Neutrophil (primary cell): ENCODE data around the gene GRIN2A.

Experiments used
- H3K27ac ChIP-seq: fragments of 200-600 bp; sonication (generic); 2 replicates; pipeline ENCODE4 v1.5.1; 2016; ENCODE audit warnings: mild to moderate bottlenecking, moderate library complexity
- H3K27me3 ChIP-seq: fragments of 200-600 bp; sonication (generic); 2 replicates; pipeline ENCODE4 v1.6.0; 2016; ENCODE audit warnings: mild to moderate bottlenecking
- H3K36me3 ChIP-seq: fragments of 200-600 bp; sonication (generic); 2 replicates; pipeline ENCODE4 v1.5.1; 2017
- H3K4me1 ChIP-seq, 2 experiments: fragments of 200-600 bp in 1 of 2; sonication (generic) in 1 of 2; 1 replicate in 1 of 2; 2 replicates in 1 of 2; pipeline versions ENCODE4 v1.5.1 to v1.6.1; 2013 to 2016; ENCODE audit warnings: low read depth in 1 of 2, low read length in 1 of 2, mild to moderate bottlenecking in 1 of 2, moderate library complexity in 1 of 2; ENCODE audit not compliant: control insufficient read depth in 1 of 2, insufficient read depth in 1 of 2
- H3K4me3 ChIP-seq, 2 experiments: fragments of 200-600 bp in 1 of 2; sonication (generic) in 1 of 2; 1 replicate in 1 of 2; 2 replicates in 1 of 2; pipeline ENCODE4 v1.5.1; 2013 to 2016; ENCODE audit warnings: low read depth in 1 of 2, low read length in 1 of 2, mild to moderate bottlenecking in 1 of 2, moderate library complexity in 1 of 2
- H3K9me3 ChIP-seq: fragments of 200-600 bp; sonication (generic); 2 replicates; pipeline ENCODE4 v1.5.1; 2016
- TF ChIP-seq, protein P1 (sequence below): fragments of 200-600 bp; sonication (generic); IDR thresholded peaks from 2 replicates; pipeline ENCODE4 v1.5.1; 2016; ENCODE audit warnings: antibody characterized with exemption

The GRIN2A gene

DNA sequence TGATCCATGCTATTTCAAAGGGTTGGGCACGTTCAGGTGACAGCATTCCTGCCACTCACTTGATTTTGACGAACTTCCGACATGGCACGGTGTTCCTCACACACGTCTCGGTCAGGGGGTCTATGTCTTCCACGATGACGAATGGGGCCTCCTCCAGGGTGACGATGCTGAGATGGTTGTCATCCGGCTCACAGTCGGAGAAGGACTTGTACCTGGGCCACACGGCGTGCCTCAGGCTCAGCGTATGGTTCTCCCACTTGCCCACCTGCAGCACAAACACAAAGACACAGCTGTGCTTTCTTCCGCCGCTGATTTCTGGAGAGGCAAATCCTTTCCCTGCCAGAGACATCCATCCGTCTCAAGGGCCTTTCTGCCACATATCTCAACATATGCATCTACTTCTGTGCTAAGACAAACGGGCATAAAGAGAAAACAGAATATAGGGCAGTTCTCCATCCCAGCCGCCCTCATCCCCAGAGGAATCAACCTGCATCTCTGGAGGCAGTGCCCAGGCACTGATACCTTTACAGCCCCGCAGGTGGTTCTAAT lies 332.5 kb downstream of the GRIN2A start:
- Histone ChIP-seq H3K4me3 (no peak overlapping the region), H3K4me1 (no peaks in the 10 kb centered on the region), H3K36me3 (no peaks in the 10 kb centered on the region), H3K27ac (no peak overlapping the region), H3K9me3 (no peaks in the 10 kb centered on the region), H3K27me3 (no peaks in the 10 kb centered on the region)
- TF ChIP-seq, protein P1, sequence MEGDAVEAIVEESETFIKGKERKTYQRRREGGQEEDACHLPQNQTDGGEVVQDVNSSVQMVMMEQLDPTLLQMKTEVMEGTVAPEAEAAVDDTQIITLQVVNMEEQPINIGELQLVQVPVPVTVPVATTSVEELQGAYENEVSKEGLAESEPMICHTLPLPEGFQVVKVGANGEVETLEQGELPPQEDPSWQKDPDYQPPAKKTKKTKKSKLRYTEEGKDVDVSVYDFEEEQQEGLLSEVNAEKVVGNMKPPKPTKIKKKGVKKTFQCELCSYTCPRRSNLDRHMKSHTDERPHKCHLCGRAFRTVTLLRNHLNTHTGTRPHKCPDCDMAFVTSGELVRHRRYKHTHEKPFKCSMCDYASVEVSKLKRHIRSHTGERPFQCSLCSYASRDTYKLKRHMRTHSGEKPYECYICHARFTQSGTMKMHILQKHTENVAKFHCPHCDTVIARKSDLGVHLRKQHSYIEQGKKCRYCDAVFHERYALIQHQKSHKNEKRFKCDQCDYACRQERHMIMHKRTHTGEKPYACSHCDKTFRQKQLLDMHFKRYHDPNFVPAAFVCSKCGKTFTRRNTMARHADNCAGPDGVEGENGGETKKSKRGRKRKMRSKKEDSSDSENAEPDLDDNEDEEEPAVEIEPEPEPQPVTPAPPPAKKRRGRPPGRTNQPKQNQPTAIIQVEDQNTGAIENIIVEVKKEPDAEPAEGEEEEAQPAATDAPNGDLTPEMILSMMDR = no peak

DNA sequence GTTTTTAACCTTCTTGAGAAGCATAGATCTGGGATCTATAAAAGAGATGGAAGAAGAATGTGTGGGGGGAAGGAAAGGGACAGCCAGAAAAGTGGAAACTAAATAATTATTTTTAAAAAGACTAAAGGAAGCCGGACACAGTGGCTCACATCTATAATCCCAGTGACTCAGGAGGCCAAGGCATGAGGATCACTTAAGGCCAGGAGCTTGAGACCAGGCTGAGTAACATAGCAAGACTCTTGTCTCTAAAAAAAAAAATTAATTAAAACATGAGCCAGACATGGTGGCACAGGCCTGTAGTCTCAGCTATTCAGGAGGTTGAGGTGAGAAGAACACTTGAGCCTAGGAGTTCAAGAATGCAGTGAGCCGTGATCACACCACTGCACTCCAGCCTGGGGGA lies 335.1 kb downstream of the GRIN2A start:
- Histone ChIP-seq H3K4me1 (no peaks in the 10 kb centered on the region), H3K4me3 (no peak overlapping the region), H3K27ac (no peak overlapping the region), H3K9me3 (no peaks in the 10 kb centered on the region), H3K27me3 (no peaks in the 10 kb centered on the region), H3K36me3 (no peaks in the 10 kb centered on the region)
- TF ChIP-seq, protein P1 = no peak

DNA sequence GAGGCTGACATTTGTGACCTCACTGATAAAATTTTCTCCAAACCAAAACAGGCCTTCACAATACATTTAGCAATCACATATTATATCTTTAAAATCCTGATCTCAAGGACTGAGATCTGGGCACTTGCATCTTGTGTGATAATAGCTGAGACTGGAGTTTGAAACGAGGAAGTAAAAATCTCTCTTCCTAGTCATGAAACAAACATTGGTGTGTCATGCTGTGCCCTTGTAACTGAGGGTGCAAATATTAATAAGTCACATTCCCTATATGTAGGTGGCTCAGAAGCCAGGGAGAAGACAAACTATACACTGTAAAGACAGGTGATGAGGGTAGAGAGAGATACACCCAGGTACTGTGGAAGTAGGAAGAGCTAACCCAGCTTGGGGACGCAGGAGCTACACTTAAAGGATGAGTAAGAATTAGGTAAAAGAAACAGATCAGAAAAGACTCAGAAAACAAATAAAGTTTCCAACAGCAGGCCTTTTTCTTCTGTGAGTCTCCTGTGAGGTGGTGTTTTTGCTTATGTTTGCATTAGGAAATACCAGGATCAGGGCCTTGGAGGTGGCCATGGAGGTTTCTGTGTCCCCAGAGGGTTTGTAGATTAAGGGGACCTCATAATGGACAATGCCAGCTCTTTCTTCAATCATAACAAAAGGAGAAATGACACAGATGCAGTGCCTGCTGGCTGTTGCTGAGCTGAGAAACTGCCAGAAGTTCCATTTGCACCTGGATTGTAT lies 335.7 kb downstream of the GRIN2A start:
- H3K27me3 ChIP-seq = no peaks in the 10 kb centered on the region
- H3K4me1 ChIP-seq = no peaks in the 10 kb centered on the region
- TF ChIP-seq, protein P1 = no peak
- H3K27ac ChIP-seq = no peak overlapping the region
- no peaks in the 10 kb centered on the region for H3K36me3 ChIP-seq
- no peaks in the 10 kb centered on the region for H3K9me3 ChIP-seq
- no peak overlapping the region for H3K4me3 ChIP-seq

DNA sequence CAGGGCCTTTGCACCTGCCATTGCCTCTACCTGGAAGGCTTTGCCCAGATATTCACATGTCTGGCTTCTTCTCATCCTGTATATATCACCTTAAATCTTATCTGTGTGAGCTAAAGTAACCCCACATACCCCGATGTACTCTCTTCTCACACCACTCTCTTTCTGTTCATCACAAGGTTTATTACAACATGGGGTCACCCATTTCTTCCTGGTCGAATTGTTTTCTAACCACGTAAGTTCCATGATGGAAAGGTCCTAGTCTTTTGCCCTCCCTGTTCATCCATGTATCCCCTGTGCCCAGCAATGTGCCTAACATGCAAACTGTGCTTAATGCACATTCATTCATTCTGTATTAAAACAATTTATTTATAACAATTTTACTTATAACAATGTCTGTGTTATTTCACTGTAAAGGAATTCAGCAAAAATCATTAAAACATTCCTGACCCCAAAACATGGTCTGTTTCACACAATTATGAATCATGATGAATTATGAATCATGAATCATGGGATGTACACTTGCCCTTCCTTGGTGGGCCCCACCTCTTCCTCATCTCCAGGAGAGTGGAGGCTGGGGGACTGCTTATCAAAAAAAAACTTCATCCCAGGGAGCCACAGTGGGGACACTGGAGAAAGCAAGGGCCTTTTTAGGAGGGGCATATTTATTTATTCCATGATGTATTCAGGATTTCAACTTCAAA lies 336.4 kb downstream of the GRIN2A start:
- TF ChIP-seq, protein P1 = no peak
- H3K27ac ChIP-seq = no peak overlapping the region
- H3K4me1 ChIP-seq = no peaks in the 10 kb centered on the region
- no peak overlapping the region for H3K4me3 ChIP-seq
- H3K27me3 ChIP-seq = no peaks in the 10 kb centered on the region
- no peaks in the 10 kb centered on the region for H3K36me3 ChIP-seq
- H3K9me3 ChIP-seq = no peaks in the 10 kb centered on the region

DNA sequence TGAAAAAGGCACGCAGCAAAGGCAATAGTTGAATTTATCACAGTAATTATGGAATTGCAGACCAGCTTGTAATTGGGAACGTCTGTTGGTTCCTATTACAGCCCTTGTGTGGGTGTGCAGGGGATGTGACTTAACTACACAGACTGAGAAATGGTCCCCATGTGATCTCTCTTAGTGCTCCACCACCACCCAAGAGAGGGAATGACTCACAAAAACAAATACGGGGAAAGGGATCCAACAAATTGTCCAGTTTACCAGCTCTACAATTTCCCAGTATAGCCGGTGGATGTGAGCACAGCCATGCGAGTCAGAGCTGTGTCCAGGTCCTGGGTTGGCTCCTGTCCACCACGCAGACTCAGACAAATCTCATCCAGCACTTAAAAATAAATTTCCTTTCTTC lies 337.9 kb downstream of the GRIN2A start:
- H3K27me3 ChIP-seq = no peaks in the 10 kb centered on the region
- TF ChIP-seq, protein P1 = no peak
- no peak overlapping the region for H3K4me3 ChIP-seq
- H3K36me3 ChIP-seq = no peaks in the 10 kb centered on the region
- H3K9me3 ChIP-seq = no peaks in the 10 kb centered on the region
- no peaks in the 10 kb centered on the region for H3K4me1 ChIP-seq
- no peak overlapping the region for H3K27ac ChIP-seq
